ENCODE results near the gene PTPRE. TPM values are rescaled to one million over a fixed set of nuclear protein-coding genes. Genes with fewer than 3 reads are reported as not detected.

The PTPRE gene
- total RNA-seq, 1 donor from 2014 or later, result 13.8 TPM

- peak overlapping the region; percentile 55 for H3K4me3 ChIP-seq
- no peak for DNase-seq
- H3K27ac ChIP-seq (replicated peaks), result peak overlapping the region; percentile 80
These were observed 141.9 kb downstream of the PTPRE start for GRCh38 chr10:128048819-128049210.

GRCh38 chr10:128049226-128050120 lies 142.6 kb downstream of the PTPRE start:
- H3K4me3 ChIP-seq, result peak overlapping the region; percentile 55
- no peak for TF ChIP-seq CTCF (IDR thresholded peaks at IDR 0.05; ENCODE audit: borderline replicate concordance)
- H3K27ac ChIP-seq (replicated peaks), result peak overlapping the region; percentile 80
- H3K27me3 ChIP-seq (ENCODE audit: low read depth), result no peaks in the 10 kb centered on the region
- peaks cover 41% of the 10 kb centered on the region for H3K4me1 ChIP-seq
- DNase-seq, result no peak
- peaks cover 25% of the 10 kb centered on the region for H3K36me3 ChIP-seq
- intact Hi-C loops (cut with micrococcal nuclease), result no loop called here
- H3K9me3 ChIP-seq (replicated peaks), result no peaks in the 10 kb centered on the region

More at GRCh38 chr10:128048819-128049210, 141.9 kb downstream of the PTPRE start:
- H3K27me3 ChIP-seq (ENCODE audit: low read depth), result no peaks in the 10 kb centered on the region
- peaks cover 48% of the 10 kb centered on the region for H3K4me1 ChIP-seq
- H3K36me3 ChIP-seq, result peaks cover 23% of the 10 kb centered on the region
- no peaks in the 10 kb centered on the region for H3K9me3 ChIP-seq (replicated peaks)
- intact Hi-C loops (cut with micrococcal nuclease), result no loop called here
- TF ChIP-seq CTCF (IDR thresholded peaks at IDR 0.05; ENCODE audit: borderline replicate concordance), result no peak

- H3K4me3 ChIP-seq, result peak overlapping the region; percentile 55
- peak overlapping the region; percentile 42 for H3K27ac ChIP-seq (replicated peaks)
- H3K27me3 ChIP-seq (ENCODE audit: low read depth), result no peaks in the 10 kb centered on the region
- no peak for DNase-seq
- no peak for TF ChIP-seq CTCF (IDR thresholded peaks at IDR 0.05; ENCODE audit: borderline replicate concordance)
- intact Hi-C loops (cut with micrococcal nuclease), result no loop called here
- H3K4me1 ChIP-seq, result peaks cover 39% of the 10 kb centered on the region
- peaks cover 32% of the 10 kb centered on the region for H3K36me3 ChIP-seq
- no peaks in the 10 kb centered on the region for H3K9me3 ChIP-seq (replicated peaks)
These were observed 143.2 kb downstream of the PTPRE start for GRCh38 chr10:128050121-128050516.

- DNase-seq, result no peak
These were observed 144.0 kb downstream of the PTPRE start for GRCh38 chr10:128050936-128051335.

GRCh38 chr10:128051548-128051947 lies 144.6 kb downstream of the PTPRE start:
- Histone ChIP-seq H3K4me1 (peaks cover 41% of the 10 kb centered on the region), H3K36me3 (peaks cover 46% of the 10 kb centered on the region), H3K27me3 (ENCODE audit: low read depth) (no peaks in the 10 kb centered on the region), H3K9me3 (replicated peaks) (no peaks in the 10 kb centered on the region), H3K27ac (replicated peaks) (peak overlapping the region; percentile 39), H3K4me3 (no peak overlapping the region)
- no peak for DNase-seq
- no peak for TF ChIP-seq CTCF (IDR thresholded peaks at IDR 0.05; ENCODE audit: borderline replicate concordance)
- intact Hi-C loops (cut with micrococcal nuclease), result no loop called here

More at GRCh38 chr10:128050936-128051335, 144.0 kb downstream of the PTPRE start:
- H3K36me3 ChIP-seq, result peaks cover 40% of the 10 kb centered on the region
- no peak for TF ChIP-seq CTCF (IDR thresholded peaks at IDR 0.05; ENCODE audit: borderline replicate concordance)
- H3K4me1 ChIP-seq, result peaks cover 39% of the 10 kb centered on the region
- intact Hi-C loops (cut with micrococcal nuclease), result no loop called here
- no peaks in the 10 kb centered on the region for H3K27me3 ChIP-seq (ENCODE audit: low read depth)
- no peaks in the 10 kb centered on the region for H3K9me3 ChIP-seq (replicated peaks)
- H3K4me3 ChIP-seq, result no peak overlapping the region
- H3K27ac ChIP-seq (replicated peaks), result peak overlapping the region; percentile 39
